ENCODE data around the gene CACNG5.

- TF ChIP-seq CTCF (IDR thresholded peaks at IDR 0.05; ENCODE audit: insufficient read depth, low read length) (no peak), REST (IDR thresholded peaks at IDR 0.05; ENCODE audit: insufficient replicate concordance, low read depth) (no peak), POLR2AphosphoS5 (IDR thresholded peaks at IDR 0.05; ENCODE audit: low read depth) (no peak), SPI1 (IDR thresholded peaks at IDR 0.05; ENCODE audit: borderline replicate concordance, low read depth) (no peak)
Observed at GRCh38 chr17:66898536-66898935, 63.6 kb downstream of the CACNG5 start.
